Measurements from ENCODE around the gene SLAMF7.

The SLAMF7 gene

GRCh38 chr1:160798439-160798838 is 59.4 kb downstream of the SLAMF7 start:
- no peak for TF ChIP-seq CTCF (IDR thresholded peaks at IDR 0.05; ENCODE audit: low read depth, low read length, missing control alignments)
- H3K27me3 ChIP-seq (replicated peaks), result no peaks in the 10 kb centered on the region
- no peaks in the 10 kb centered on the region for H3K36me3 ChIP-seq (replicated peaks)
- no peak for DNase-seq
- H3K27ac ChIP-seq, result no peak overlapping the region
- H3K4me3 ChIP-seq (ENCODE audit: low read depth, low read length), result no peak overlapping the region
- in situ Hi-C loops (cut with HindIII; ENCODE audit: low pct_ligation_motif_present, low sequenced_read_pairs), result no loop called here

GRCh38 chr1:160799641-160800040 is 60.6 kb downstream of the SLAMF7 start:
- Histone ChIP-seq H3K27me3 (replicated peaks) (no peaks in the 10 kb centered on the region), H3K4me3 (ENCODE audit: low read depth, low read length) (no peak overlapping the region), H3K27ac (no peak overlapping the region), H3K36me3 (replicated peaks) (no peaks in the 10 kb centered on the region)
- in situ Hi-C loops (cut with HindIII; ENCODE audit: low pct_ligation_motif_present, low sequenced_read_pairs), result no loop called here
- no peak for DNase-seq
- TF ChIP-seq CTCF (IDR thresholded peaks at IDR 0.05; ENCODE audit: low read depth, low read length, missing control alignments), result no peak

DNA sequence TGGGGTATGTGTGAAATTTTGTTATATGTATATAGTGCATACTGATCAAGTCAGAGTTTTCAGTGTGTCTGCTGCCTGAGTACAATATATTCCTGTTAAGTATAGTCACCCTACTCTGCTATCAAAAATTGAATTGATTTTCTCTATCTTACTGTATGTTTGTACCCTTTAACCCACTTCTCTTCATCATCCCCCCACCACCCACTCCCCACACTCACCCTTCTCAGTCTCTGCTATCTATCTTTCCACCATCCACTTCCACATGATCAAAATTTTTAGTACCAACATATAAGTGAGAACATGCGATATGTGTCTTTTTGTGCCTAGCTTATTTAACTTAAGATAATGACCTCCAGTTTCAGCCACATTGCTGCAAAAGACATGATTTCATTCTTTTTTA is 61.1 kb downstream of the SLAMF7 start:
- no peak for DNase-seq
- H3K27ac ChIP-seq, result no peak overlapping the region
- TF ChIP-seq CTCF (IDR thresholded peaks at IDR 0.05; ENCODE audit: low read depth, low read length, missing control alignments), result no peak
- in situ Hi-C loops (cut with HindIII; ENCODE audit: low pct_ligation_motif_present, low sequenced_read_pairs), result no loop called here
- no peaks in the 10 kb centered on the region for H3K27me3 ChIP-seq (replicated peaks)
- H3K4me3 ChIP-seq (ENCODE audit: low read depth, low read length), result no peak overlapping the region
- no peaks in the 10 kb centered on the region for H3K36me3 ChIP-seq (replicated peaks)

DNA sequence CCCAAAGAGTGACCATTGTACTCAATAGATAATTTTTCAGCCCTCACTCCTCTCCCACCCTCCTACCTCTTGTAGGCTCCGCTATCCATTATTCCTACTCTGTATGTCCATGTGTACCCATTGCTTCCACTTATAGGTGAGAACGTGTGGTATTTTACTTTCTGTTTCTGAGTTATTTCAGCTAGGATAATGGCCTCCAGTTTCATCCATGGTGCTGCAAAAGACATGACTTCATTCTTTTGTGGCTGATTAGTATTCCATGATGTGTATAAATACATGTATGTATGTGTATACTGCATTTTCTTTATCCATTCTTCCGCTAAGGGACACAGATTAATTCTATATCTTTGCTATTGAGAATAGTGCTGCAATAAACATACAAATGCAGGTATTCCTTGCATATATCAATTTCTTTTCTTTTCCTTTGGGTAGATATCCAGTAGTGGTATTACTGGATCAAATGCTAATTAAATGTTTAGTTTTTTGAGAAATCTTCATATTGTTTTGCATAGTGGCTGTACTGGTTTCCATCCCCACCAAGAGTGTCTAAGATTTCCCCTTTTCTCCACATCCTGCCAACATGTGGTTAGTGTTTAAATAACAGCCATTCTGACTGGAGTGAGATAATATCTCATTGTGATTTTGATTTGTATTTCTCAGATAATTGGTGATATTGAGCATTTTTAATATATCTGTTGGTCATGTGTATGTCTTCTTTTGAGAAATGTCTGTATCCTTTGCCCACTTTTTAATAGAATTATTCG is 61.8 kb downstream of the SLAMF7 start:
- no peak overlapping the region for H3K4me3 ChIP-seq (ENCODE audit: low read depth, low read length)
- H3K27ac ChIP-seq, result no peak overlapping the region
- in situ Hi-C loops (cut with HindIII; ENCODE audit: low pct_ligation_motif_present, low sequenced_read_pairs), result no loop called here
- DNase-seq, result no peak
- TF ChIP-seq CTCF (IDR thresholded peaks at IDR 0.05; ENCODE audit: low read depth, low read length, missing control alignments), result no peak
- H3K27me3 ChIP-seq (replicated peaks), result no peaks in the 10 kb centered on the region
- no peaks in the 10 kb centered on the region for H3K36me3 ChIP-seq (replicated peaks)

DNA sequence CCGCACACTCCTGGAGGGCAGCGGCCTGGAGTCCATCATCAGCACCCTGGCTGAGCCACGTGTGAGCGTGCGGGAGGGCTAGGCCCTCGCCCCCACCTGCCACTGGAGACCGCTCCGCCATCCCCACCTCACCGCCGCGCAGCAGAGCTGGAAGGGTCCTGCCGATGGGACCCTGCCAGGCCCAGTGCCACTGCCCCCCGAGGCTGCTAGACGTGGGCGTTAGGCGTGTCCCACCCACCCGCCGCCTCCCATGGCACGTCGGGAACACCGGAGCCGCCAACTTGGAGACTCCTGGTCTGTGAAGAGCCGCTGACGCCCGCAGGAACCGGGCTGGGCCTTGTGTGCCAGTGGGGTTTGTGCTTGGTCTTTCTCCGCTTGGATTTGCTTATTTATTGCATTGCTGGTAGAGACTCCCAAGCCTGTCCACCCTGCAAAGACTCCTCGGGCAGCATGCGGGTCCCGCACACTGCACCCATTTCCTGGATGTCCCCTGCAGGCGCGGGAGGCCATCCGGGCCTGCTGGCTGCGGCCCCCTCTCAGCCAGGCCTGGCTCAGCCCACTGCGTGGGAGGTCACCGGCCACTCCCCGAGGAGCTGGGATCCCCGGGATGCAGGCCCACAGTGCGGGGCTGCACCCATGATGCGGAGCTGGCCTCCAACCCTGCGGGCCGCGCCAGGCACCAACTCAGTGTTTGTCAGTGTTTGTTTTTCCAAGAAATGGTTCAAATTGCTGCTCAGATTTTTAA is 63.0 kb downstream of the SLAMF7 start:
- Histone ChIP-seq H3K27ac (no peak overlapping the region), H3K27me3 (replicated peaks) (no peaks in the 10 kb centered on the region), H3K36me3 (replicated peaks) (no peaks in the 10 kb centered on the region), H3K4me3 (ENCODE audit: low read depth, low read length) (no peak overlapping the region)
- in situ Hi-C loops (cut with HindIII; ENCODE audit: low pct_ligation_motif_present, low sequenced_read_pairs), result no loop called here
- no peak for TF ChIP-seq CTCF (IDR thresholded peaks at IDR 0.05; ENCODE audit: low read depth, low read length, missing control alignments)
- no peak for DNase-seq
